ENCODE results near the gene MAGI2.

- no peak for TF ChIP-seq FOXA1 (IDR thresholded peaks at IDR 0.05)
- TF ChIP-seq SP1 (IDR thresholded peaks at IDR 0.05) = no peak
- no peak for TF ChIP-seq CTCF (IDR thresholded peaks at IDR 0.05; ENCODE audit: low read depth, low read length, missing input control)
- TF ChIP-seq REST (IDR thresholded peaks at IDR 0.05) = no peak
- TF ChIP-seq EGR1 (IDR thresholded peaks at IDR 0.05; ENCODE audit: low read depth in 2 of 2) = no peak
- TF ChIP-seq RAD21 (IDR thresholded peaks at IDR 0.05) = no peak
- TF ChIP-seq JUND (IDR thresholded peaks at IDR 0.05) = no peak
- no peak for TF ChIP-seq YY1 (IDR thresholded peaks at IDR 0.05)
- TF ChIP-seq TAF1 (conservative IDR thresholded peaks at IDR 0.05) = no peak
- no peak for TF ChIP-seq GABPA (IDR thresholded peaks at IDR 0.05 in 1 of 2, conservative IDR thresholded peaks at IDR 0.05 in 1 of 2)
- TF ChIP-seq MAX (IDR thresholded peaks at IDR 0.05) = no peak
- TF ChIP-seq, protein P1, sequence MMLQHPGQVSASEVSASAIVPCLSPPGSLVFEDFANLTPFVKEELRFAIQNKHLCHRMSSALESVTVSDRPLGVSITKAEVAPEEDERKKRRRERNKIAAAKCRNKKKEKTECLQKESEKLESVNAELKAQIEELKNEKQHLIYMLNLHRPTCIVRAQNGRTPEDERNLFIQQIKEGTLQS (IDR thresholded peaks at IDR 0.05) = no peak
- TF ChIP-seq ZBTB33 (IDR thresholded peaks at IDR 0.05) = no peak
Measured at GRCh38 chr7:77967429-77967828, 1486.0 kb downstream of the MAGI2 start.

Data from liver (tissue), 3 donors.